ENCODE measurements around the gene SLIT3. TPM values are rescaled to one million over a fixed set of nuclear protein-coding genes. Genes with fewer than 3 reads are reported as not detected.
"Not testable (repeated sequence)": the region's sequence is repeated elsewhere in the genome, so short reads cannot be mapped to it uniquely, and the experiment has no call there.

SLIT3 gene
- total and polyA plus RNA-seq, 10 of the 15 experiments (the other 5 are each of a cell fraction or from before 2014, with no cell fraction given): 0.05 TPM; not detected in 9

GRCh38 chr5:169105582-169105981 is 195.4 kb downstream of the SLIT3 start:
- POLR2A ChIA-PET; intact Hi-C loops (cut with micrococcal nuclease; ENCODE audit: unreplicated experiment); in situ Hi-C loops (cut with MboI); RAD21 ChIA-PET (ENCODE audit: unreplicated experiment); H3K79me2 ChIP-seq (ENCODE audit: control insufficient read depth, insufficient read depth, low read length); H2AFZ ChIP-seq (ENCODE audit: control insufficient read depth, low read depth, low read length); H3K4me3 ChIP-seq; H4K20me1 ChIP-seq (ENCODE audit: control insufficient read depth, insufficient read depth); H3K36me3 ChIP-seq (ENCODE audit: control insufficient read depth in 2 of 2, insufficient read depth in 2 of 2, low read length in 1 of 2); ATAC-seq; H3K27ac ChIP-seq (ENCODE audit: control insufficient read depth, insufficient read depth); H3K4me2 ChIP-seq (ENCODE audit: control insufficient read depth, insufficient read depth); H3K27me3 ChIP-seq (replicated peaks in 1 of 2; ENCODE audit: control insufficient read depth in 2 of 2, insufficient read depth in 2 of 2, low read length in 1 of 2); DNase-seq (ENCODE audit: low read depth, low spot score); H3K4me1 ChIP-seq (ENCODE audit: control insufficient read depth, insufficient read depth, low read length); H3K9me3 ChIP-seq (replicated peaks; ENCODE audit: control insufficient read depth, insufficient read depth, low read length); SMC1A ChIA-PET (ENCODE audit: uncharacterized antibody, unreplicated experiment); FAIRE-seq; H3K9ac ChIP-seq (ENCODE audit: control insufficient read depth, insufficient read depth, low read length); BruUV-seq (replicated peaks); CTCF ChIA-PET: not testable (repeated sequence)
- WGBS (ENCODE audit: insufficient coverage, insufficient replicate concordance, low lambda C conversion rate, missing lambda C conversion rate): 0% methylated on average over 2 of the region's 2 CpGs

- ChIA-PET SMC1A (ENCODE audit: uncharacterized antibody, unreplicated experiment) (no interaction called here), RAD21 (ENCODE audit: unreplicated experiment) (no interaction called here), CTCF (no interaction called here), POLR2A (no interaction called here)
- intact Hi-C loops (cut with micrococcal nuclease; ENCODE audit: unreplicated experiment): no loop called here
- H3K4me1 ChIP-seq (ENCODE audit: control insufficient read depth, insufficient read depth, low read length): no peaks in the 10 kb centered on the region
- FAIRE-seq (no peak), ATAC-seq (no peak), DNase-seq (ENCODE audit: low read depth, low spot score) (no peak)
- no peaks in the 10 kb centered on the region for H3K9me3 ChIP-seq (replicated peaks; ENCODE audit: control insufficient read depth, insufficient read depth, low read length)
- H3K79me2 ChIP-seq (ENCODE audit: control insufficient read depth, insufficient read depth, low read length): no peaks in the 10 kb centered on the region
- H3K9ac ChIP-seq (ENCODE audit: control insufficient read depth, insufficient read depth, low read length): no peak overlapping the region
- no peak overlapping the region for H2AFZ ChIP-seq (ENCODE audit: control insufficient read depth, low read depth, low read length)
- no peaks in the 10 kb centered on the region for H4K20me1 ChIP-seq (ENCODE audit: control insufficient read depth, insufficient read depth)
- H3K36me3 ChIP-seq (ENCODE audit: control insufficient read depth in 2 of 2, insufficient read depth in 2 of 2, low read length in 1 of 2): no peaks in the 10 kb centered on the region
- 30% methylated on average over 15 of the region's 15 CpGs for WGBS (ENCODE audit: insufficient coverage, insufficient replicate concordance, low lambda C conversion rate, missing lambda C conversion rate)
- H3K27me3 ChIP-seq (replicated peaks in 1 of 2; ENCODE audit: control insufficient read depth in 2 of 2, insufficient read depth in 2 of 2, low read length in 1 of 2): no peaks in the 10 kb centered on the region
- no peak overlapping the region for H3K4me2 ChIP-seq (ENCODE audit: control insufficient read depth, insufficient read depth)
- H3K27ac ChIP-seq (ENCODE audit: control insufficient read depth, insufficient read depth): no peak overlapping the region
- no peak for TF ChIP-seq SIN3A (IDR thresholded peaks at IDR 0.05; ENCODE audit: low read depth, low read length)
- no TSS peak for BruUV-seq (replicated peaks)
- no peak overlapping the region for H3K4me3 ChIP-seq
- in situ Hi-C loops (cut with MboI): no loop called here
Observed at GRCh38 chr5:169104937-169105494, 195.9 kb downstream of the SLIT3 start.
